WI38 (cell line): ENCODE data around the gene PLSCR1.

Source experiments
- H3K4me3 ChIP-seq: 2 replicates; pipeline ENCODE4 v1.5.1; 2011; ENCODE audit warnings: low read depth, mild to moderate bottlenecking, control low read depth, low read length
- CTCF ChIP-seq: IDR thresholded peaks from 2 replicates; pipeline ENCODE4 v1.5.1; 2012; ENCODE audit warnings: low read depth, mild to moderate bottlenecking, control low read depth, low read length

Gene PLSCR1

GRCh38 chr3:146581080-146581601 is 36.7 kb upstream of the PLSCR1 start:
- TF ChIP-seq CTCF: no peak
- H3K4me3 ChIP-seq: no peak overlapping the region

GRCh38 chr3:146577662-146578061 is 33.3 kb upstream of the PLSCR1 start:
- H3K4me3 ChIP-seq: no peak overlapping the region
- no peak for TF ChIP-seq CTCF

- no peak for TF ChIP-seq CTCF
- H3K4me3 ChIP-seq: no peak overlapping the region
Measured at GRCh38 chr3:146575636-146576035, 31.2 kb upstream of the PLSCR1 start.

- TF ChIP-seq CTCF: no peak
- no peak overlapping the region for H3K4me3 ChIP-seq
Measured at GRCh38 chr3:146574173-146574572, 29.8 kb upstream of the PLSCR1 start.

GRCh38 chr3:146569314-146569713 is 24.9 kb upstream of the PLSCR1 start:
- no peak overlapping the region for H3K4me3 ChIP-seq
- no peak for TF ChIP-seq CTCF

GRCh38 chr3:146566138-146566537 is 21.7 kb upstream of the PLSCR1 start:
- no peak for TF ChIP-seq CTCF
- H3K4me3 ChIP-seq: no peak overlapping the region

- no peak for TF ChIP-seq CTCF
- no peak overlapping the region for H3K4me3 ChIP-seq
Measured at GRCh38 chr3:146561879-146562278, 17.5 kb upstream of the PLSCR1 start.
